ENCODE measurements around the gene MOK. TPM values are rescaled to one million over a fixed set of nuclear protein-coding genes. Genes with fewer than 3 reads are reported as not detected.

MOK gene
- total RNA-seq, 1 experiment from 2014 or later: 2.8 TPM

DNA sequence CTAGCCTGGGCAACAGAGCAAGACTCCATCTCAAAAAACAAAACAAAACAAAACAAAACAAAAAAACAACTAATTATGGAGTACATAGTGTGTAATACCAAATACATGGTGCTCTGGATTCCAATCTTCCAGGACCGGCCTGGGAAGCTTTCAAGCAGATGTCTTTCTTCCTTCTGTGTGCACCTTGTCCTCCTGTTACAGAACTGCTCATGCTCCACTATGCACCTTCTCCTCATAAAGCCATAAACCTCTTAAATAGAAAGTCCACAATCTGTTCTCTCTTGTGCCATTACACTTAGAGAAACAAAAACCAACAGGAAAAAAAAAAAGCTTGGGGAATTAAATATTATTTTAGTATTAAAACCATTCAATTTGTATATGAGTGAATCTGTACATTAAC is 12.5 kb downstream of the MOK start:
- Histone ChIP-seq H3K23ac (ENCODE audit: insufficient read length, low read depth, low read length) (no peak overlapping the region), H2BK5ac (ENCODE audit: insufficient read length, low read length) (no peak overlapping the region), H3K4me2 (ENCODE audit: insufficient read depth, insufficient read length, low read length) (no peak overlapping the region), H2BK120ac (ENCODE audit: low read depth, low read length, poor library complexity, severe bottlenecking) (no peak overlapping the region), H3T11ph (ENCODE audit: low read length) (no peak overlapping the region), H3K9me3 (ENCODE audit: control insufficient read depth, low read depth, low read length) (no peaks in the 10 kb centered on the region), H3K14ac (ENCODE audit: insufficient read depth, low read length) (no peak overlapping the region), H3K27me3 (ENCODE audit: insufficient read depth, low read length) (no peaks in the 10 kb centered on the region), H3K27ac (ENCODE audit: insufficient read length, low read depth, low read length) (no peak overlapping the region), H3K79me1 (ENCODE audit: insufficient read depth, low read depth, low read length, poor library complexity, severe bottlenecking) (no peaks in the 10 kb centered on the region), H3K4me1 (ENCODE audit: insufficient read depth, low read length) (no peaks in the 10 kb centered on the region), H3K18ac (ENCODE audit: insufficient read length, low read depth, low read length) (no peak overlapping the region), H3K23me2 (ENCODE audit: insufficient read length, low read depth, low read length, poor library complexity, severe bottlenecking) (no peaks in the 10 kb centered on the region), H2BK20ac (ENCODE audit: low read depth, low read length, poor library complexity, severe bottlenecking) (no peak overlapping the region), H3K56ac (ENCODE audit: insufficient read length, low read depth, low read length) (no peak overlapping the region), H2AFZ (ENCODE audit: low read length) (no peak overlapping the region), H4K20me1 (ENCODE audit: control insufficient read depth, insufficient read depth, insufficient read length) (no peaks in the 10 kb centered on the region), H4K8ac (replicated peaks; ENCODE audit: insufficient read length, low read depth, low read length) (no peak overlapping the region), H2BK15ac (ENCODE audit: low read depth, low read length) (no peak overlapping the region), H3K9ac (ENCODE audit: extremely low read depth, insufficient read length, low read length) (no peak overlapping the region), H3K4ac (ENCODE audit: low read depth, low read length) (no peak overlapping the region), H4K5ac (ENCODE audit: insufficient read length, low read depth, low read length) (no peak overlapping the region), H4K91ac (ENCODE audit: insufficient read length, low read depth, low read length) (no peak overlapping the region), H2BK12ac (ENCODE audit: insufficient read length, low read depth, low read length) (no peak overlapping the region), H2AK5ac (ENCODE audit: insufficient read length, low read length) (no peak overlapping the region), H3K79me2 (ENCODE audit: insufficient read depth, low read length) (no peaks in the 10 kb centered on the region)
- no peak overlapping the region for H3K27ac Mint-ChIP-seq
- H3K4me1 Mint-ChIP-seq: no peaks in the 10 kb centered on the region; a peak in 1 of 4 replicates
- no CpG with 5 or more reads among the region's 1 CpG for WGBS (ENCODE audit: extremely low coverage, insufficient read length, low lambda C conversion rate)
- H3K9me3 Mint-ChIP-seq: peaks cover 2 to 3% of the 10 kb centered on the region in 2 experiments; a peak in 2 of 5 replicates
- no peak for TF ChIP-seq CTCF (conservative IDR thresholded peaks at IDR 0.05)
- H3K36me3 Mint-ChIP-seq (ENCODE audit: insufficient read depth in 1 of 3, low read depth in 3 of 3): no peaks in the 10 kb centered on the region
- no peaks in the 10 kb centered on the region for H3K27me3 Mint-ChIP-seq (ENCODE audit: low read depth)
- no peak overlapping the region for H3K4me3 Mint-ChIP-seq
- no peak for DNase-seq

Data from H9 (cell line).